BJ (cell line): ENCODE results near the gene ZNF346. TPM values are rescaled to one million over a fixed set of nuclear protein-coding genes. Genes with fewer than 3 reads are reported as not detected.

Experiments
- CTCF ChIA-PET: fragments of 350-600 bp; formaldehyde crosslinking; extraction: SDS; loops from one replicate; lab custom pipeline; 2021; ENCODE audit warnings: antibody characterized with exemption, inconsistent platforms; lab: Yijun Ruan, JAX
- POLR2A ChIA-PET: fragments of 300-600 bp; sonication (Branson Sonifier 250); formaldehyde crosslinking; extraction: SDS; loops from one replicate; lab custom pipeline; 2021; ENCODE audit warnings: antibody characterized with exemption; lab: Charles Lee
- DNase-seq: peaks from one replicate; pipeline ENCODE4 v3.0.0-alpha.2; 2011; ENCODE audit warnings: low read depth
- H3K27me3 ChIP-seq: 2 replicates; pipeline ENCODE4 v1.6.0; 2011; ENCODE audit warnings: low read length; ENCODE audit not compliant: control insufficient read depth, insufficient read depth
- H3K36me3 ChIP-seq: 2 replicates; pipeline ENCODE4 v1.5.1; 2011; ENCODE audit warnings: low read length; ENCODE audit not compliant: control insufficient read depth, insufficient read depth
- H3K4me3 ChIP-seq: 2 replicates; pipeline ENCODE4 v1.5.1; 2011; ENCODE audit warnings: low read depth, mild to moderate bottlenecking, control low read depth, low read length
- polyA plus RNA-seq: library from polyadenylated mRNA; depleted of rRNA; stranded (reverse); fragments of >200 nt; gene quantifications from 2 replicates; pipeline ENCODE4 v1.2.3, GENCODE V29; 2011
- TF ChIP-seq, protein P1 (sequence below): IDR thresholded peaks from 2 replicates; pipeline ENCODE4 v1.5.1; 2011; ENCODE audit warnings: low read depth, mild to moderate bottlenecking, control low read depth, inconsistent platforms, low read length, moderate library complexity; ENCODE audit not compliant: insufficient read depth

Gene ZNF346
- polyA plus RNA-seq, 1 experiment, result 16.8 TPM

DNA sequence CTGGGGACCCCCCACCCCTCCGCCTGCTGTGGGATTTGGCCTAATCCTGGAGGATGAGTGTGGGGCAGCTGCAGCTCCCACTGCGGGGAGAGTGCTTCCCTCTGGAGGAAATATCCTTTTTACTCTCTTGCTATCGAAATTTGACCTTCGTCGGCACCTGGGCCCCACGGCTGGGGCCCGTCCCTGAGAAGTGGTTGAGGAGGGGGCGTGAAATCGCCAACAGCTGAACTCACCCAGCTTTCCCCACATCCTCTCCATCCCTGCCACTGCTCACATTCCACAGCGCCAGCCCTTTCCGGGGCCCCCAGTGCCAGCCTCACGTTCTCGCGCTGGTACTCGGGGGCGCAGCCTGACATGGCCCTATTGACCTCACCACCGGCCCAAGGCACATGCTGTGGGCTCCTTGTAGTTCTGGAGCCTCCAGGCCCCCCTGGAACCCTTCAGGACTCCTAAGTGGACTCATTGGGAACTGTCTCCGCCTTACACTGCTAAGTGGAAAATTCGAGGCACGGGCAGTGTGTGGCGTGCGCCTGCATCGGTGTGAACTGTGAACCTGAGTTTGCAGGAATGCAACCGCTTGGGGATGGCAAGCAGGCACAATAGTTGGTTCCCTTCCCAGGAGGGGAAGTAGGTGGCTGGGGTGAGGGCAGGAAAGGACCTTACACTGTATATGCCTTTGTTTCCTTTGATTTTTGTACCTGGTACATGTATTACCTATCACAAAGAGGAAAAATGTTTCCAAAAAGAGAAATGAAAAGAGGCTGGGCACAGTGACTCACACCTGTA, 83.4 kb downstream of the ZNF346 start:
- POLR2A ChIA-PET, result no interaction called here
- DNase-seq, result no peak
- Histone ChIP-seq H3K4me3 (no peak overlapping the region), H3K27me3 (peaks cover 5% of the 10 kb centered on the region; the same call in 1 of the 2 replicates), H3K36me3 (no peaks in the 10 kb centered on the region)
- TF ChIP-seq, protein P1, sequence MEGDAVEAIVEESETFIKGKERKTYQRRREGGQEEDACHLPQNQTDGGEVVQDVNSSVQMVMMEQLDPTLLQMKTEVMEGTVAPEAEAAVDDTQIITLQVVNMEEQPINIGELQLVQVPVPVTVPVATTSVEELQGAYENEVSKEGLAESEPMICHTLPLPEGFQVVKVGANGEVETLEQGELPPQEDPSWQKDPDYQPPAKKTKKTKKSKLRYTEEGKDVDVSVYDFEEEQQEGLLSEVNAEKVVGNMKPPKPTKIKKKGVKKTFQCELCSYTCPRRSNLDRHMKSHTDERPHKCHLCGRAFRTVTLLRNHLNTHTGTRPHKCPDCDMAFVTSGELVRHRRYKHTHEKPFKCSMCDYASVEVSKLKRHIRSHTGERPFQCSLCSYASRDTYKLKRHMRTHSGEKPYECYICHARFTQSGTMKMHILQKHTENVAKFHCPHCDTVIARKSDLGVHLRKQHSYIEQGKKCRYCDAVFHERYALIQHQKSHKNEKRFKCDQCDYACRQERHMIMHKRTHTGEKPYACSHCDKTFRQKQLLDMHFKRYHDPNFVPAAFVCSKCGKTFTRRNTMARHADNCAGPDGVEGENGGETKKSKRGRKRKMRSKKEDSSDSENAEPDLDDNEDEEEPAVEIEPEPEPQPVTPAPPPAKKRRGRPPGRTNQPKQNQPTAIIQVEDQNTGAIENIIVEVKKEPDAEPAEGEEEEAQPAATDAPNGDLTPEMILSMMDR, result no peak
- CTCF ChIA-PET, result interaction anchor here (0.8 to 2.1 kb wide), 3 partner anchors 8 to 34 kb away, joined by 3 to 7 read pairs (median 4); no protein-coding TSS in a partner anchor

DNA sequence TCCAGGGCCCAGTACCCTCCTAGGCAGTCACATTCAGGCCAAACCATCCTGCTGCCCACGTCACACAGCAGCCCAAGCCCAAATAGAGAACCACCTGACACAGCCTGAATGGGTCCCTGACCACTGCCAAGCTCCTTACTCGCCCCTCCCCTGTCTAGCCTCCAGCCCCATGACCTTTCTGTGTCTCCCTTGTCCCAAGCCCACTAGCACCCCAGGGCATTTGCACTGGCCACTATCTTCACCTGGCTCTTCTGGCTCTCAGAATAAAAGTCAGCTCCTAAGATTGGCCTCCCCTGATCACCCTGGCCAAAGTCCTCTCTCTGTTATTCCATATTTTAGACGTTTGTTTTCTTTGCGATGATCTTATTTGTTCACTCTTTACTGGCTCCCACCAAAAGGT, 84.7 kb downstream of the ZNF346 start:
- no peak overlapping the region for H3K4me3 ChIP-seq
- POLR2A ChIA-PET, result no interaction called here
- CTCF ChIA-PET, result interaction anchor here (0.7 to 1.6 kb wide), 5 partner anchors 20 to 449 kb away, joined by 3 to 7 read pairs (median 4); no protein-coding TSS in a partner anchor
- peaks cover 5% of the 10 kb centered on the region; the same call in 1 of the 2 replicates for H3K27me3 ChIP-seq
- DNase-seq, result no peak
- no peaks in the 10 kb centered on the region for H3K36me3 ChIP-seq
- TF ChIP-seq, protein P1, result no peak

DNA sequence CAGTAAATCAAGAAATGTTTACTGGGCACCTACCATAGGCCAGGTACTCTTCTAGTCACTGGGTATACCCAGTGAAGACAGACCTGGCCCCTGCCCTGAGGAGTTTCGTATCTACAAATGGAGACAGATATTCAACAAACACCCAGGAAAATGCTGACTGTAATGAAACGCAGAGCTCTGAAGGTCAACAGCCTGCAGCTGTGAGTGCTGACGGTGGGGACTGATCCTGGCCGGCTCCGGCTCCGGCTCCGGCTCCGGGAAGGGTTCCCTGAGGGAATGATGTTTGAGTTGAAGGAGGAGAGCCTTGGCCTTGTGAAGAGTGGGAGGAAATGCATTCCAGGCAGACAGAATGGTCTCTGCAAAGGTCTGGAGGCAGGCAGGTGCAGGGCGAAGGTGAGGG, 87.3 kb downstream of the ZNF346 start:
- no peaks in the 10 kb centered on the region for H3K36me3 ChIP-seq
- H3K4me3 ChIP-seq, result no peak overlapping the region
- DNase-seq, result no peak
- H3K27me3 ChIP-seq, result no peaks in the 10 kb centered on the region; the same call in 1 of the 2 replicates
- POLR2A ChIA-PET, result no interaction called here
- CTCF ChIA-PET, result interaction anchor here (0.5 to 7.2 kb wide), 10 partner anchors 7 to 1577 kb away, joined by 3 to 105 read pairs (median 18); partner anchors contain the start of genes FGFR4, PRELID1 and RAB24
- TF ChIP-seq, protein P1, result no peak

DNA sequence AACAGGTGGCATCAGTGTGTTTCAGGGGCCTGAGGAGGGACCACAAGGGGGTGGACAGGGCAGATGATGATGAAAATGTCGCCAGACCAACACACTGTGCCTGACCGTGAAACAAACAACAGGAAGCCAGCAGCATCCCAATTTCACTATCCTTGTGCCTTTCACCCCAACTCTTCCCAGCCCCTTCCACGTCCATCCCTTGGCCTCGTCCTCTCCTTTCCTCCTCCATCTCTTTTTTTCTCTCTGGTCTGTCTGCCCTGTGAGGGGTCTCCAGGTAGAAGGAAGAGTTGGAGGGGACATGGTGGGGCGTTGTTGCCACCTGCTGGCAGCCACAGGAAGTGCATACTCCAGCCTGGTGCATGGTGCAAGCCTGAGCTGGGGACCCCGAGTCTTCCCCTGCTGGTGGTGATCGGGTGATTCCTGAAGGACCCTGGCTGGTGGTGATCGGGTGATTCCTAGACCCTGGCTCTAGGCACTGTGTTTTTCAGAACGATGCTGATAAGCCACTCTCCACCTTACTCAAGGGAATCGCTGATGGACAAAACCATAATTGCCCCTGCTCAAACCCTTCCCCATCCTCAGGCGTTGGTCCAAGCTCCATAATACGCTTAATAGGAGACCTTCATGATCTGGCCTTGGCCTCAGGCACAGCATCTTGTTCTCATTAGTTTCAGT, 89.4 kb downstream of the ZNF346 start:
- no peaks in the 10 kb centered on the region for H3K36me3 ChIP-seq
- DNase-seq, result no peak
- ChIA-PET POLR2A (no interaction called here), CTCF (interaction anchor here (0.8 to 7.2 kb wide), 27 partner anchors 10 to 1382 kb away, joined by 3 to 105 read pairs (median 5); partner anchors contain the start of genes FGFR4, LMAN2, PRELID1 and RAB24)
- TF ChIP-seq, protein P1, result peak; percentile 97
- H3K27me3 ChIP-seq, result no peaks in the 10 kb centered on the region
- no peak overlapping the region for H3K4me3 ChIP-seq

DNA sequence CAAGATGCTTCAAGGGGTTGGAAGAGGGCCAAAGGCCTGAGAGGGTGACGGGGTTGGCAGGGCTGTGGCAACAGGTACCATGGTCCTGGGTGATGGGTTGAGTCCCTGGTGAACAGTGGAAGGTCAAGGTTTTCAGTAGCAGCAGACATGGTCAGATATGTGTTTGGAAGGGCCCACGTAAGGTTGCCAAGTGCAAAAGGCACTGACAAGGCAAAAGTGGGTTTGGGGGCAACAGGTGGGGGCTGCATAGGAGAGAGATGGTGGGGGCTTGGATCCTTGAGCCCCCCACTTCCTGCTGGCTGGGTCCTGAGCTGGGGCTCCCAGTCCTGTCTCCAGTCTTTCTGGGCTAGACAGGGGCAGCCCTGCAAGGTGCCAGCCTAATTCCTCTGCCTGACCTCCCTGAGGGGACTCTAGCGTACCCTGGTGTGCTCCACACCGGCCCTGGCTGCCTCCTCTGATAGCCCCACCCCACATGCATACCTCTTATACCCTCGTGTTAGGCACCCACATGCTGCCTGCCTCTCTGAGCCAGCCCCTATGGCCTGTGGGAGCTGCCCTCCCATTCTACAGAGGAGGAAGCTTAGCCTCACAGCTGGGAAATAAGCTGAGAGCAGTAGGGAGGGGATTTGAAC, 90.2 kb downstream of the ZNF346 start:
- Histone ChIP-seq H3K27me3 (no peaks in the 10 kb centered on the region), H3K36me3 (no peaks in the 10 kb centered on the region), H3K4me3 (no peak overlapping the region)
- DNase-seq, result no peak
- TF ChIP-seq, protein P1, result no peak
- ChIA-PET CTCF (interaction anchor here (0.6 to 7.2 kb wide), 48 partner anchors 8 to 1383 kb away, joined by 3 to 105 read pairs (median 5); partner anchors contain the start of genes FGFR4, LMAN2, NSD1 and PRELID1), POLR2A (no interaction called here)
